Limb (tissue), 2 donors: Measurements from ENCODE around the gene MUS81.
A peak's percentile ranks its signal among the peaks of the same experiment; 100 is the strongest.
"Not testable (repeated sequence)": the region's sequence is repeated elsewhere in the genome, so short reads cannot be mapped to it uniquely, and the experiment has no call there.

Source experiments
- DNase-seq, 2 donors: peaks; one replicate each; pipeline ENCODE4 v3.0.0-alpha.2; 2016; ENCODE audit errors: extremely low spot score in 2 of 2

Gene MUS81

DNA sequence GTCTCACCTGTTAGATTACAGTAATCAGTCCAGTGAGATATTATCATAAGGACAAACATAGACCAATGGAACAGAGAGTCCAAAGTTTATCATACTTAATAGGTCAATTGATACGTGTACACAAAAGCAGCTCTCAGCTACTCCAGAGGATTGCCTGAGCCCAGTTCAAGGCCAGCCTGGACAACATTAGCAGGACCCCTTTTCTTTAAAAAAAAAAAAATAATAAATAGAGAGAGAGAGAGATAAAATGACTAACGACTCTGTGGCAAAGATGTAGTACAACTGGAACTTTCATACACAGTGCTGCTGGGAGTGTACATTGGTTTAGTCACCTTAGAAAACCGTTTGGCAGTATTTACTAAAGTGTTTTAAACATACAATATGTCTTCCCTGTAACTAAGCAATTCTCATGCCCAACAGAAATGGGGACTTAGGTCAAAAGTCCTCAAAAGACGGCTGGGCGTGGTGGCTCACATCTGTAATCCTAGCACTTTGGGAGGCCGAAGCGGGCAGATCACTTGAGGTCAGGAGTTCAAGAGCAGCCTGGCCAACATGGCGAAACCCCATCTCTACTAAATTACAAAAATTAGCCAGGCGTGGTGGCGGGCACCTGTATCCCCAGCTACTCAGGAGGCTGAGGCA is 15.9 kb upstream of the MUS81 start:
- no peak for DNase-seq

DNA sequence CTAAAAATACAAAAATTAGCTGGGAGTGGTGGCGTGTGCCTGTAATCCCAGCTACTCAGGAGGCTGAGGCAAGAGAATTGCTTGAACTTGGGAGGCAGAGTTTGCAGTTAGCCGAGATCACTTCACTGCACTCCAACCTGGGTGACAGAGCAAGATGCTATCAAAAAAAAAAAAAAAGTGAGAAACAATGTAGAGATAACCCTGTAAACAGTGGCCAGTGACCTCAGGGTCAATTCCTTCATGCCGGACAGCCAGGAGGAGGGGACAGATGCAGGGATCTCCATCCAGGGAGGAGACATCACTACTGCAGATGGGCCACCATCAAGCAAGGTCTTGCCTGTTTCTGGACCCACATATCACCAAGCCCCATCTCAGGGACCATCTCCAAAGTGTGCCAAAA is 12.5 kb upstream of the MUS81 start:
- no peak for DNase-seq

DNA sequence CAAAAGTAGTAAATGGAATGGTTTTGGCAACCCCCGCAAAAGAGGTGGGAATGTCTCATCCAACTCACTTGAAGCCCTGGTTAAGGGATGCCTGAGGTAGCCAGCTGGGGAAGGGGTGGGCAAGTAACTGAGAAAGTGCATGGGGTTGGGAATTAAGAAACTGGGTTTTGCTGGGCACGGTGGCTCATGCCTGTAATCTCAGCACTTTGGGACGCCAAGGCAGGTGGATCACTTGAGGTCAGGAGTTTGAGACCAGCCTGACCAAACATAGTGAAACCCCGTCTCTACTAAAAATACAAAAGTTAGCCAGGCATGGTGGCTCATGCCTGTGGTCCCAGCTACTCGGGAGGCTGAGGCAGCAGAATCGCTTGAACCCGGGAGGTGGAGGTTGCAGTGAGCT is 11.5 kb upstream of the MUS81 start:
- not testable (repeated sequence) for DNase-seq

DNA sequence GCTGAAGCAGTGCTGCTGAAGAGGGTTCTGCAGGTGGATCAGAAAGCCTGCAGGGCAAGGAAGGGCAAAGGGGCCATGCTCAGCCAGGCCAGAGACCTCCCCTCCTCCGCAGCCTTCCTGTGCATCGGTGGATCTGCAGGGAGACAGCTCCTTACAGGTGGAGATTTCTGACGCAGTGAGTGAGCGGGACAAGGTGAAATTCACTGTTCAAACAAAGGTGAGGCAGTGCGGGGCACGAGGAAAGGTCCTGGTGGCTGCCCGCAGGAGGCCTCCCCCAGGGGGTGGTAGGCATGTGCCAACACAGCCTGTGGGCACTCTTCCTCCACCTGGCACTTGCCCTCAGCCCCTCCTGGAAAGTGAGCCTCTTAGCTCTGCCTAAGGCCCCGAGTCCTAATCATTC is 10.9 kb upstream of the MUS81 start:
- DNase-seq = peak in 1 of 2 donors; percentile 24

DNA sequence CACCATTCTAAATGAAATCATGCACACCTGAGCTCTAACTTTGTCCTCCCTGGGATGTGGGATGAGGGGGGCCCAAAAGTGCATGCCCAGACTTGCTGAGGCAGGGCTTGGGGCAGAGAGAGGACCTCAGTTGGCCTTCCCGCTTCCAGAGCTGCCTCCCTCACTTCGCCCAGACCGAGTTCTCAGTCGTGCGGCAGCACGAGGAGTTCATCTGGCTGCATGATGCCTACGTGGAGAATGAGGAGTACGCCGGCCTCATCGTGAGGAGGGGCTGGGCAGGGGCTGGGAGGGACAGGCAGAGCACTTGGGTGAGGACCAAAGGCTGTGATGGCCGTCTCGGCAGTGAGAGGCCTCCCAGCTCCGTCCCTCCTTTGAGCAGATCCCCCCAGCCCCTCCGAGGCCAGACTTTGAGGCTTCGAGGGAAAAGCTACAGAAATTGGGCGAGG is 10.4 kb upstream of the MUS81 start:
- no peak for DNase-seq

DNA sequence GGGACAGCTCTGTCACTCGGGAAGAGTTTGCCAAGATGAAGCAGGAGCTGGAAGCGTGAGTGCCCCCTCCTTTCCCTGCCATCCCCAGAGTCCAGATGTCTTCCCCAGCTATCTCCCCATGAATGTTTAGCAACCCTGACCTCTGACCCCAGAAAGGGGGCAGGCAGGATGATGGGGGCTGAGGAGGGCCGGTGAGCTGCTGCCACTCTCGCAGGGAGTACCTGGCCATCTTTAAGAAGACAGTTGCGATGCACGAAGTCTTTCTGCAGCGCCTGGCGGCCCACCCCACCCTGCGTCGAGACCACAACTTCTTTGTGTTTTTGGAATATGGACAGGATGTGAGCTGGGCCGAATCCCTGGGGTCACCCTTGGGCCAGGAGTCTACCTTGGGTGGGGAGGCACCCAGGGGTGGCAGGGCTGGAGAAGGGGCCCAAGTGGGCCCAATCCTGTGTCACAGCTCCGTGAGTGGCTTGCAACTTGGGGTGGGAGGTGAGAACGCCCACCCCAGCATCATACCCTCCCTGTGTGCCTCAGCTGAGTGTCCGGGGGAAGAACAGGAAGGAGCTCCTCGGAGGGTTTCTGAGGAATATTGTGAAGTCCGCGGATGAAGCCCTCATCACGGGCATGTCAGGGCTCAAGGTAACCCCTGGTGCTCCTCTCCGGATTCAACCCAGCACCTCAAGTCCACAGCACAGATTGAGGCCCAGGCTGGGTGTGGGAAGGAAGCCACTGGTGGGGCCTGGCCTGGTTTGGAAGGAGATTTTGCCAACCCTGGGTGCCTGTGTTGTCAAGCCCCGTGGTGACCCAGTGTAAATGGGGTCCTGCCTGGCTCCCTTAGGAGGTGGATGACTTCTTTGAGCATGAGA is 9.8 kb upstream of the MUS81 start:
- peak in 1 of 2 donors; percentile 30 for DNase-seq

DNA sequence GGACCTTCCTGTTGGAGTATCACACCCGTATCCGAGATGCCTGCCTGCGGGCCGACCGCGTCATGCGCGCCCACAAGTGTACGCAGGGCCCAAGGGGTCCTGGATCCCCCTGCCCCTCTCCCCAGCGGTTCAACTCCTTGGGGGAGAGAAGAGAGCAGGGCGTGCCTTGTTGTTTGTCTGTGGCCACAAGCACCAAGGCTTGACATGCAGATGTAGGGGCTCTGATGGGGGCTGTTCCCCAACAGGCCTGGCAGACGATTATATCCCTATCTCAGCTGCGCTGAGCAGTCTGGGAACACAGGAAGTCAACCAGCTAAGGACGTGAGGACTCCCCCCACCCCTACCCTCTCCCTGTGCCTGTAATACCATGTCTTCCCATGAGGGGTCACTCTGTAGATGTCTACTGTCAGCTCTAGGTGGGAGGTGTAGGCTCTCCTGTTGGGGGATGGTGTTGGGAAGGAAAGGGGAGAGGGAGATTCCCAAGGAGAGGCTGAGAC is 9.1 kb upstream of the MUS81 start:
- DNase-seq = peak in 1 of 2 donors; percentile 26

DNA sequence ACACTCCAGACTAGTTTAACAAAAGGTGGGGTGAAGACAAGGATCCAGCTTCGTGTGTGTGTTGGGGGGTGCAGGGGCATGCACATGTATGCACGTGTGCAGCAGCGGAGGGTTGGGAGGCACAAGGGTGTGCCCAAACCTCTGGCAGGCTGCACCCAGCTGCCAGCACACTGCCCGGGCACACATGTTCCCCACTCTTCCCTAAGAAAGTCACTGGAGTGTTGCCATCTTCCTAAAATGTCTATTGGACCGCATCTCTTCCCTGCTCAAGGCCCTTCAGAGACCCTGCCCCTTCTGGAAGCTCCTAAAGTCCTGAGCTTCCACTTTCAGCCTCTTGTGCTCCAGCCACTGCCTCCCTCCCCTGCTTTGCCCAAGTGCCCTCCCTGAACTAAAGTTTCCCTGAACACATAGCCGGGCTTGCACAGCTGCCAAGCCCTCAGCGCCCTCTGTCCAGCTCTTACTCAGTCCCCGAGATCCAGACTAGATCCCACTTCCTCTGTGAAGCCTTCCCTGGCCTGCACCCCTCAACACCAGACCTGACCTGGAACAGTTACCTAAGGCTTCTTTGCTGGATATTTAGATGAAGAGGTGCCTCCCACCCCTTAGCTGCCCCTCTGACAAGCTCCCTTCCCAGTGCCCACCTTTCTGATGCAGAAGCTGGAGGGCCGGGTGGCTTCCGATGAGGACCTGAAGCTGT is 8.3 kb upstream of the MUS81 start:
- DNase-seq = no peak

DNA sequence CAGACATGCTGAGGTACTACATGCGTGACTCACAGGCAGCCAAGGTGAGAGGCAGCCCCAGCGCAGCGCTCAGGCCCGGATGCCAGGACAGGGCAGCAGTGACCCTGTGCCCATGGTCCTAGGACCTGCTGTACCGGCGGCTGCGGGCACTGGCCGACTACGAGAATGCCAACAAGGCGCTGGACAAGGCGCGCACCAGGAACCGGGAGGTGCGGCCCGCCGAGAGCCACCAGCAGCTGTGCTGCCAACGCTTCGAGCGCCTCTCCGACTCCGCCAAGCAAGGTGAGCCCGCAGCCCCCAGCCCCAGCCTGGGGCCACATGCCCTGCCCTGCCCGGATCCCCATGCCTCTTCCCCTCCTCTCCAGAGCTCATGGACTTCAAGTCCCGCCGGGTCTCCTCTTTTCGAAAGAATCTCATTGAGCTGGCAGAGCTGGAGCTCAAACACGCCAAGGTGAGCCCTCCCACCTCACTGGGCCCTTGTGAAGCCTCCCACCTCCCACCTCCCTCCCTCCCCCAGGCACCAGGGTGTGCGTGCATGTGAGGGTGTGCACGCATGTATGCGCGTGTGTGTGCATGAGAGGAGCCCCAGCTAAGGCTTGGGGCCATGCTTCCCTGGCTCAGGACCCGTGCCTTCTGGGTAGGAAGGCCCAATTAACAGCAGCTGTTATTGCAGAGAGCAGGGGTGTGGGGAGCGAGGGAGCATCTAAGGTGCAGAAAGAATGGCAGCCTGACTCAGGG is 7.6 kb upstream of the MUS81 start:
- peak in 1 of 2 donors; percentile 25 for DNase-seq

DNA sequence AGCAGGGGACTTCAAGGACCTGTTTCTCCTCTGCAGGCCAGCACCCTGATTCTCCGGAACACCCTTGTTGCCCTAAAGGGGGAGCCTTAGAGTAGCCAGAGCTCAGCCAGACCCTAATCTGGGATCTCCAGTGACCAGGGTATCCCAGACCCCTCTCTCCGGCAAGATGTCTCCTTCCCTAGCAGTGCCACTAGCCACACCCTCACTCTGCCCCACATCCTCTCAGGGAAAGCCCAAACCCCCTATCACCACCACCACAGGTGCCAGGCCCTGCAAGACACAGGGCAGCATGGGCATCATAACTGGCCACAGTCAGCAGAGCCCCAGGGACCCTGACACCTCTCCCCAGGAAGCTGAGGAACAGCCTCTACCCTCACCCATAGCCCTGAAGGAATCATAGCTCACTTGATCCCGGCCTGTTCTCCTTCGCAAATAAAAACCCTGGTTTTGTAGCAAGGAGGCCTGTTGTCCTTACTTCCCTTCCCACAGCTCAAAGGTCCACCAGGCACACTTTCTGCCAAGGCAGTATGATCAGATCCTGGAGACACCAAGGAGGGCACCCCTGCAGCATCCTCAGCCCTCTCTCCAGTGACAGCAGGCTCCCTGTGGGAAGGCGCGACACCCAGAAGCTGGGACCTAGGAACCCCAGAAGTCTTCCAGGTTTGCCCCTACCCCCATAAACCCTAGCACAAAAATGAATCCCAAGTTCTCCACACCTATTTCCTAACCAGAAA is 6.8 kb upstream of the MUS81 start:
- DNase-seq = no peak

DNA sequence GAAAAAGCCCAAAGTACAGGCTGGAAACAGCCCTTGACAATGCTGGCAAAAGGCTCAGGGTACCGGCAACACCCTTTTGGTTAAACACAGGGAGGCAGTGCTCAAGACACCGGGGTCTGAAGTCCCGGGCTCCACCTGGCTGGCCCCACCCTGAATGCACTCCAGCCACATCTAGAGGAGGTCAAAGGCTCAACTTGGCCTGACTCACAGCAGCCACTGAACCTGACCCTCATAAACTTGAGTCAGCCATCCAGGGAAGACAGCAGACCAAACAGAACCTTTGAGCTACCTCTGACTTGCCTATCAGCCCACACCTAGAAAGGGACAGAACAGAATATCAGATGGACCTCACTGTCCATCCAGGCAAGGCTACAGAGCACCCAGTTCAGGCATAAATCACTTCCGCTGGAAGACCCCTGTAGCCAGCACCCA is 6.1 kb upstream of the MUS81 start:
- no peak for DNase-seq

DNA sequence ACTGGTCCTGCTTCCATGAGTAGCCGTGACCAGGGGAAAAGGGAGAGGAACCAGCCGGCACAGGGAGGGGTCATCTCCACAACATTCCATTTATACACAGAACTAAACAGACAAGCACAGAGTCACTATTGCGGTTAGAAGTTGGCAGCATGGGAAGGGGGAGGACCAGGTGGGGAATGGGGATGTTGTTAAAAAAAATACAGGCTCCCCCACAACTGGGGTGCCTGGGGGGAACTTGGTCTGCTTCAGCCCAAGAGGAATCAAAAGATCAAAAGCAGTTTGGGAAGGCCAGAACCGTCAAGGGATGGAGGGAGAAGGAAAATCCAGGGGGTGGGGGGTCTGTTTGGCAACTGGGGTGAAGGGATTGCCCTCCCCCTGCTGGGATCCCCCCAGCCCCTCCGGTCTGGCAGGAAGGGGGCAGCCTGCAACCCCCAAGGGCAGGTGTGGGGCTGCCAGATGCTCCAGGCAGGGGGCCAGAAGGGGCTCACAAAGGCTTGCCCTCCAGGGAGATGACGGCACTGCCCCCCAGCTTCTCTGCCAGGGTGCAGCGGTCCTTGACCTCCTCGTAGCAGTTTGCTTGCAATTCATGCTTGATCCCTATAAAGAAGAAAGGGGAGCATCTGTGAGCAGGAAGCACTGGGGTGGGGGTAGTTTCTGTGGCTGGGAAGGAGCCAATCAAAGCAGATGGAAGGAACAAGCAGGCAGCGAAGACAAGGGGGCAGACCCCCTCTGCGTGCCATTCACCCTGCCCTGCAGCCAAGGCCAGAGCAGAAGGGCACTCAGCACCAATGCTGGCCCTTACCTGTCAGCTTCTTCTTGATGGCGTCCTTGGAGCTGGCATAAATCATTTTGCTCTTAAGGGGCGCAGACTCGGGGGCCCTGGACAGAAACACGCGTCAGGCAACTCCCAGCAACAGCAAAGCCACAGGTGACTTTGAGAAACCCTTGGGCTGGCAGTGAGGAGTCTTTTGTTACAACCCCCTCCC is 5.1 kb upstream of the MUS81 start:
- DNase-seq = peak in 1 of 2 donors; percentile 30

DNA sequence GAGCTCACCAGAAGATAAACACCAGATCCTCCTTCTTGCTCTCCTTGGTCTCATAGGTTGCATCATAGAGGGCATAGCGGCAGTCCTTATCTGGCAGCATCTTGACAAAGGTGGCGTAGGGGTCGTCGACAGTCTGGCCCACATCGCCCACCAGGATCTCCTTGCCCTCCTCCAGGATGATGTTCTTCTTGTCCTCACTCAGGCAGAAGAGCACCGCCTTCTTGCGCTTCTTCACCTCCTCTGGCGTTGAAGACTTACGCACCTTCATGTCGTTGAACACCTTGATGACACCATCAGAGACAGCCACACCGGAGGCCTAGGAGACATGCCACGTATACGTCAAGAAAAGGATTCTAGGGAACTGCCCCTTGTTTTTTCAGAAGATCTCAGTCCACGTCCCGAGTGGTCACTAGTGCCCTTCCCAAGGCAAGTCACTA is 4.3 kb upstream of the MUS81 start:
- DNase-seq = no peak

DNA sequence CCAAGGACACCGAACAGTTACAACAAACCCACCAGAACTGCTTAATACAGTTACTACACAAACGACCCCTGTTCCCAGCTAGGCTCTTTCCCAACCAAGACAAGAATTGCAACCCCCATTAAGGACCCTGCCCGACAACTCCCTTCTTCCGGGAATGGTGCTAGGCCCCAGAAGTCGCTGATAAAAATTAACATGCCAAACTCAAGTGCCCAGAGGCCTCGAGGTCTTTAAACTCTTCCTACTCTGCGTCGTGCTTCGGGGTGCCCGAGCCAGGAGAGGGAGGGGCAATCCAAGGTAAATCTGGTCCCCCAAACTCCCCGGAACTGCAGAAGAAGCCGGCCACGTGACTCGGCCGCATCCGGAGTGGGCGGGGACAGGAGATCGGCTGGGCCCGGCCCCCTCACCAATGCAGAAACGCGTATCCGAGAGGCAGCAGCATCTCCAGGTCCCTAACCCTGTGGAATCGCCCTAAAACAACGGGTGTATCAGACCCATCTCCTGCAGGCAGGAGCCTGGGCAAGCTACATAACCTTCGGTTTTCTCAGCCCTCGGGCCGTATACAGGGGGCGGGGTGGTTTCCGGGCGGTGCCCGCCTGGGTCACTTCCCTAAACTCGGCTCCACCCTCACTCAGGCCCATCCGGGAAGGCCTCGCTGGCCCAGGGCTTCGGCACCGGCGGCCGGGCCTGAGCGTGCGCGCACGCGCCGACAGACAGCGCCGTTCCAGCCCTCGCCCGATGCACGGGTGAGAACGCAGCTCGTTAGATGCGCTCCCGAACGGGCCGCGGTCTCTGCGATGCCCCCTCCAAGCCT is 3.3 kb upstream of the MUS81 start:
- peak; percentile 63 to 80 for DNase-seq

DNA sequence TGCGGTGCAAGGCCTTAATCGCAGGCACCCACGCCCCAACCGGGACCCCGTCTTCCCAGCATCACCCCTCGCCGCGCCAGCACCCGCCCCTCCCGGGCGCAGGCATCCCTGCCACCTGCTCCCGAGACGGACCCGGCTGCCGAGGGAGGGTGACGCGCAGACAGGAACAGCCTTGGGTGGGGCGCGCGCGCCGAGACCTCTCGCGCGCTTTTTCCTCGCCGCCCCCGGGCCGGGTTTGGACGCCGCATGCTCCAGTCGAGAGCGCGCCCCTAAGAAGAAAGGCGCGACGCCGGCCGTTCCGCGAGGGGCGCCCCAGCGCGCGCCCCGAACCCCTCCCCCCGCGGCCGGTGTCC is 2.8 kb upstream of the MUS81 start:
- DNase-seq = no peak

DNA sequence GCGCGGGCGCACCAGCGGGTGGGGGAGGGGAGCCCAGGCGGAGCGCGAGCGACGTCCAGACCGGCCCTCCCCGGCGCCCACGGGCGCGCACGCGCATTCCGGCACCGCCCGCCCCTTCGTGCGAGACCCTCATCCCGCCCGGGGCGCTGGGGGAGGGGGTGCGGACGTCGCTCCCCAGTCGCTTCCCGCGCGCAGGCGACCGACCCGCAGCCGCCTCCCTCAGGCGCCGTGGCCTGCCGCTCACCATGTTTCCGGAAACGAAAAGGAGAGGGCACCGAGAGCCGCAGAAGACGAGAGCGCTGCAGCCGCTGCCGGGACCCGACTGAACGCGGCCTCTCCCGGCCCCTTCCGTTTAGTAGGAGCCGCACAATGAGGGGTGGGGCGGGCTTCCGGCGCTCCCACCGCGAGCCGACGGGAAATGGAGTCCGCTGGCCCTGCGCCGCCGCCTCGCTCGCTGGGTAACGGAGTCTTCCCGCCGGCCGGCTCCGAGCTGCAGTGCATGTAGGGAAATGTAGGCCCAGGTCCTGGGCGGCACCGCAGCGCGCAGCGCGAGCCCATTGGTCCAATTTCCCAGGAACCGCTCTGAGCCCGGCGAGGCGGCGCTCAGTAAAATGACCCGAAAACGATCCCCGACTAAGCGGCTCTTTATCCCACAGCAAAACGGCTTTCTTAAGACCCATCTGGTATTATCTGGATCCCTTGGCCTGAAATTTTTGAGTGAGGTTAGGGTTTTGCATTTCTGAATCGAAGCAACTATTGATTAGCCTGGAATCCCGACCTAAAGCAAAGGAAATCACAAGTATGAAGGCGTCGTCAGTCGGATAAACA is 2.2 kb upstream of the MUS81 start, which contains the start of gene CFL1:
CFL1 (minus strand) TSS at position 328 of the 828 bp plus-strand sequence; CDS start at position 247, 81 bp downstream.
- DNase-seq = peak; percentile 99

DNA sequence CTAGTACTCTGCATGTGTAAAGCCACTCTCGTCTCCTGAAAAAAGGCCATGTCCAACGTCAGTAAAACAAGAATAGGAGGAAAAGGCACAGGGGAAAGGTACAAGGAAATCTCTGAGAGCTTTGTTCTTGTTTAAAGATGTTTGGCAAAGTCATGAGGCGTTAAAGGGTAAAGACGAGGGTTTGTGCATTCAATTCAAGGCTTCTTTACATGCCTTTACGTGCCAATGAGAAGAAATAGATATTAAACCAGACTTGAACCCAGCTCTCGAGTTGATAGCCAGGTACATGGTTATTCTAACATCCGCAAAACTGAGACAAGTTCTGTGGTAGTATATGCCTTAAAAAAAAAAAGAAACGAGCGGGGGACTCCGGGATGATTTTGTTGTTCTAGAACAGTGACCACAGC is 1.5 kb upstream of the MUS81 start:
- peak in 1 of 2 donors; percentile 23 for DNase-seq
